ENCODE data around the gene FKBP5. TPM values are rescaled to one million over a fixed set of nuclear protein-coding genes. Genes with fewer than 3 reads are reported as not detected.
"Not testable (repeated sequence)": the region's sequence is repeated elsewhere in the genome, so short reads cannot be mapped to it uniquely, and the experiment has no call there.

FKBP5 gene
- total RNA-seq, 1 experiment from 2014 or later: 0.29 TPM

- Histone ChIP-seq H3K36me3 (no peaks in the 10 kb centered on the region), H3K27ac (no peak overlapping the region), H3K27me3 (replicated peaks) (no peaks in the 10 kb centered on the region), H3K4me1 (replicated peaks) (0 out of 2 replicates have a peak, but pooled peaks cover 4% of the 10 kb centered on the region), H3K4me3 (no peak overlapping the region), H3K9me3 (replicated peaks) (no peaks in the 10 kb centered on the region)
- DNase-seq (ENCODE audit: low read depth in 1 of 2, low spot score in 2 of 2): no peak
These were observed 15.0 kb downstream of the FKBP5 start for GRCh38 chr6:35673755-35674154.

- not testable (repeated sequence) for H3K4me1 ChIP-seq (replicated peaks); DNase-seq (ENCODE audit: low read depth in 1 of 2, low spot score in 2 of 2); H3K4me3 ChIP-seq; H3K27ac ChIP-seq; H3K9me3 ChIP-seq (replicated peaks); H3K36me3 ChIP-seq; H3K27me3 ChIP-seq (replicated peaks)
These were observed 15.4 kb downstream of the FKBP5 start for GRCh38 chr6:35673284-35673666.

- not testable (repeated sequence) for H3K27me3 ChIP-seq (replicated peaks); DNase-seq (ENCODE audit: low read depth in 1 of 2, low spot score in 2 of 2); H3K9me3 ChIP-seq (replicated peaks); H3K27ac ChIP-seq; H3K4me1 ChIP-seq (replicated peaks); H3K4me3 ChIP-seq; H3K36me3 ChIP-seq
These were observed 18.3 kb downstream of the FKBP5 start for GRCh38 chr6:35670453-35670852.

GRCh38 chr6:35669451-35670045 is 19.2 kb downstream of the FKBP5 start:
- no peak overlapping the region for H3K27ac ChIP-seq
- H3K4me3 ChIP-seq: no peak overlapping the region
- no peaks in the 10 kb centered on the region for H3K36me3 ChIP-seq
- no peak for DNase-seq (ENCODE audit: low read depth in 1 of 2, low spot score in 2 of 2)
- no peaks in the 10 kb centered on the region for H3K27me3 ChIP-seq (replicated peaks)
- H3K9me3 ChIP-seq (replicated peaks): no peaks in the 10 kb centered on the region
- no peaks in the 10 kb centered on the region for H3K4me1 ChIP-seq (replicated peaks)

- Histone ChIP-seq H3K4me3 (no peak overlapping the region), H3K27me3 (replicated peaks) (no peaks in the 10 kb centered on the region; the same call in 1 of the 2 replicates), H3K27ac (no peak overlapping the region), H3K36me3 (no peaks in the 10 kb centered on the region), H3K9me3 (replicated peaks) (no peaks in the 10 kb centered on the region), H3K4me1 (replicated peaks) (no peaks in the 10 kb centered on the region)
- DNase-seq (ENCODE audit: low read depth in 1 of 2, low spot score in 2 of 2): no peak
These were observed 19.8 kb downstream of the FKBP5 start for GRCh38 chr6:35668744-35669450.

GRCh38 chr6:35668096-35668495 is 20.6 kb downstream of the FKBP5 start:
- H3K9me3 ChIP-seq (replicated peaks): no peaks in the 10 kb centered on the region
- H3K36me3 ChIP-seq: no peaks in the 10 kb centered on the region
- H3K27ac ChIP-seq: no peak overlapping the region
- no peaks in the 10 kb centered on the region; the same call in 1 of the 2 replicates for H3K27me3 ChIP-seq (replicated peaks)
- H3K4me3 ChIP-seq: no peak overlapping the region
- H3K4me1 ChIP-seq (replicated peaks): peaks cover 4% of the 10 kb centered on the region
- no peak for DNase-seq (ENCODE audit: low read depth in 1 of 2, low spot score in 2 of 2)

GRCh38 chr6:35665573-35665972 is 23.1 kb downstream of the FKBP5 start:
- Histone ChIP-seq H3K4me1 (replicated peaks) (peaks cover 4% of the 10 kb centered on the region), H3K9me3 (replicated peaks) (no peaks in the 10 kb centered on the region), H3K27ac (no peak overlapping the region), H3K4me3 (no peak overlapping the region), H3K27me3 (replicated peaks) (no peaks in the 10 kb centered on the region; the same call in 1 of the 2 replicates), H3K36me3 (no peaks in the 10 kb centered on the region)
- DNase-seq (ENCODE audit: low read depth in 1 of 2, low spot score in 2 of 2): no peak

GRCh38 chr6:35664945-35665344 is 23.8 kb downstream of the FKBP5 start:
- Histone ChIP-seq H3K4me1 (replicated peaks) (peaks cover 4% of the 10 kb centered on the region), H3K4me3 (no peak overlapping the region)

GRCh38 chr6:35663447-35664235 is 25.1 kb downstream of the FKBP5 start:
- no peak for DNase-seq (ENCODE audit: low read depth in 1 of 2, low spot score in 2 of 2)
- H3K4me1 ChIP-seq (replicated peaks): peaks cover 4% of the 10 kb centered on the region
- no peaks in the 10 kb centered on the region for H3K9me3 ChIP-seq (replicated peaks)
- H3K27me3 ChIP-seq (replicated peaks): no peaks in the 10 kb centered on the region; the same call in 1 of the 2 replicates
- no peak overlapping the region for H3K27ac ChIP-seq
- no peaks in the 10 kb centered on the region for H3K36me3 ChIP-seq
- no peak overlapping the region for H3K4me3 ChIP-seq

More at GRCh38 chr6:35664945-35665344, 23.8 kb downstream of the FKBP5 start:
- Histone ChIP-seq H3K9me3 (replicated peaks) (no peaks in the 10 kb centered on the region), H3K27me3 (replicated peaks) (no peaks in the 10 kb centered on the region; the same call in 1 of the 2 replicates), H3K36me3 (no peaks in the 10 kb centered on the region), H3K27ac (no peak overlapping the region)
- DNase-seq (ENCODE audit: low read depth in 1 of 2, low spot score in 2 of 2): no peak

- no peak for DNase-seq (ENCODE audit: low read depth in 1 of 2, low spot score in 2 of 2)
These were observed 25.7 kb downstream of the FKBP5 start for GRCh38 chr6:35662999-35663398.

GRCh38 chr6:35654883-35655282 is 33.8 kb downstream of the FKBP5 start:
- no peak for DNase-seq (ENCODE audit: low read depth in 1 of 2, low spot score in 2 of 2)
- Histone ChIP-seq H3K9me3 (replicated peaks) (no peaks in the 10 kb centered on the region), H3K4me3 (no peak overlapping the region), H3K27me3 (replicated peaks) (0 out of 2 replicates have a peak, but pooled peaks cover 7% of the 10 kb centered on the region), H3K36me3 (no peaks in the 10 kb centered on the region), H3K27ac (no peak overlapping the region), H3K4me1 (replicated peaks) (no peaks in the 10 kb centered on the region)

More at GRCh38 chr6:35662999-35663398, 25.7 kb downstream of the FKBP5 start:
- H3K27me3 ChIP-seq (replicated peaks): no peaks in the 10 kb centered on the region; the same call in 1 of the 2 replicates
- no peak overlapping the region for H3K4me3 ChIP-seq
- no peaks in the 10 kb centered on the region for H3K36me3 ChIP-seq
- H3K4me1 ChIP-seq (replicated peaks): peaks cover 4% of the 10 kb centered on the region
- H3K9me3 ChIP-seq (replicated peaks): no peaks in the 10 kb centered on the region
- H3K27ac ChIP-seq: no peak overlapping the region

- peaks cover 7% of the 10 kb centered on the region; the same call in 1 of the 2 replicates for H3K27me3 ChIP-seq (replicated peaks)
These were observed 37.5 kb downstream of the FKBP5 start for GRCh38 chr6:35651244-35651643.

GRCh38 chr6:35650015-35650414 is 38.7 kb downstream of the FKBP5 start:
- Histone ChIP-seq H3K4me1 (replicated peaks) (no peaks in the 10 kb centered on the region), H3K27me3 (replicated peaks) (peaks cover 5% of the 10 kb centered on the region; the same call in 1 of the 2 replicates), H3K27ac (no peak overlapping the region), H3K4me3 (no peak overlapping the region), H3K36me3 (no peaks in the 10 kb centered on the region), H3K9me3 (replicated peaks) (no peaks in the 10 kb centered on the region)
- no peak for DNase-seq (ENCODE audit: low read depth in 1 of 2, low spot score in 2 of 2)

More at GRCh38 chr6:35651244-35651643, 37.5 kb downstream of the FKBP5 start:
- H3K27ac ChIP-seq: no peak overlapping the region
- no peaks in the 10 kb centered on the region for H3K36me3 ChIP-seq
- DNase-seq (ENCODE audit: low read depth in 1 of 2, low spot score in 2 of 2): no peak
- no peak overlapping the region for H3K4me3 ChIP-seq
- H3K4me1 ChIP-seq (replicated peaks): no peaks in the 10 kb centered on the region
- no peaks in the 10 kb centered on the region for H3K9me3 ChIP-seq (replicated peaks)

GRCh38 chr6:35648203-35648602 is 40.5 kb downstream of the FKBP5 start:
- H3K4me1 ChIP-seq (replicated peaks): no peaks in the 10 kb centered on the region
- DNase-seq (ENCODE audit: low read depth in 1 of 2, low spot score in 2 of 2): no peak
- H3K36me3 ChIP-seq: no peaks in the 10 kb centered on the region
- no peaks in the 10 kb centered on the region for H3K9me3 ChIP-seq (replicated peaks)
- H3K27ac ChIP-seq: no peak overlapping the region
- peaks cover 5% of the 10 kb centered on the region; the same call in 1 of the 2 replicates for H3K27me3 ChIP-seq (replicated peaks)
- no peak overlapping the region for H3K4me3 ChIP-seq

Measured in SJSA1 (cell line).